DND-41 (cell line): ENCODE data around the gene LSMEM2.

Source experiments
- ATAC-seq: fragments of 200-7000 bp; cut with Tn5 transposase; 3 replicates; pipeline ENCODE4 v1.9.1; 2021; ENCODE audit warnings: low read depth; ENCODE audit not compliant: insufficient read depth
- DNase-seq: peaks from one replicate; pipeline ENCODE4 v3.0.0-alpha.2; 2020
- H2AFZ ChIP-seq: 2 replicates; pipeline ENCODE4 v1.6.0; 2012; ENCODE audit warnings: low read depth, low read length
- H3K27ac ChIP-seq: 2 replicates; pipeline ENCODE4 v1.5.1; 2012; ENCODE audit warnings: low read length, inconsistent platforms
- H3K27me3 ChIP-seq: fragments of 200-600 bp; sonication (generic); 2 replicates; pipeline ENCODE4 v1.6.0; 2012; ENCODE audit warnings: low read length, mild to moderate bottlenecking, inconsistent platforms; ENCODE audit not compliant: insufficient read depth, poor library complexity
- H3K36me3 ChIP-seq: 2 replicates; pipeline ENCODE4 v1.5.1; 2012; ENCODE audit warnings: low read length, inconsistent platforms; ENCODE audit not compliant: insufficient read depth
- H3K4me1 ChIP-seq: 2 replicates; pipeline ENCODE4 v1.5.1; 2012; ENCODE audit warnings: mild to moderate bottlenecking, low read length; ENCODE audit not compliant: insufficient read depth
- H3K4me2 ChIP-seq: 2 replicates; pipeline ENCODE4 v1.6.0; 2012; ENCODE audit warnings: mild to moderate bottlenecking, moderate library complexity, low read length, inconsistent platforms; ENCODE audit not compliant: insufficient read depth
- H3K4me3 ChIP-seq, 2 experiments: fragments of 200-600 bp in 1 of 2; shearing (Covaris generic) in 1 of 2; 2 replicates each; pipeline ENCODE4 v1.5.1; 2012 to 2016; ENCODE audit warnings: inconsistent platforms in 2 of 2, low read length in 2 of 2, mild to moderate bottlenecking in 2 of 2, low read depth in 1 of 2, moderate library complexity in 1 of 2
- H3K79me2 ChIP-seq: 2 replicates; pipeline ENCODE4 v1.6.0; 2012; ENCODE audit warnings: low read length, inconsistent platforms; ENCODE audit not compliant: insufficient read depth
- H3K9ac ChIP-seq: 2 replicates; pipeline ENCODE4 v1.6.0; 2012; ENCODE audit warnings: low read depth, mild to moderate bottlenecking, inconsistent platforms, low read length, moderate library complexity
- H3K9me3 ChIP-seq: 2 replicates; pipeline ENCODE4 v1.5.1; 2012; ENCODE audit warnings: low read length, moderate library complexity, mild to moderate bottlenecking, inconsistent platforms; ENCODE audit not compliant: insufficient read depth, severe bottlenecking
- H4K20me1 ChIP-seq: 2 replicates; pipeline ENCODE4 v1.6.0; 2012; ENCODE audit warnings: low read length; ENCODE audit not compliant: insufficient read depth
- CTCF ChIP-seq: IDR thresholded peaks from 2 replicates; pipeline ENCODE4 v1.5.1; 2012; ENCODE audit warnings: borderline replicate concordance, low read length, moderate library complexity, mild to moderate bottlenecking; ENCODE audit not compliant: poor library complexity, severe bottlenecking; ENCODE audit errors: extremely low read depth
- EZH2 ChIP-seq: IDR thresholded peaks from 3 replicates; pipeline ENCODE4 v1.6.1; 2012; ENCODE audit warnings: borderline replicate concordance, low read depth, mild to moderate bottlenecking, moderate library complexity, low read length, inconsistent platforms; ENCODE audit not compliant: severe bottlenecking

LSMEM2 gene

GRCh38 chr3:50274371-50275104 is 4.3 kb upstream of the LSMEM2 start:
- Histone ChIP-seq H4K20me1 (no peaks in the 10 kb centered on the region), H2AFZ (no peak overlapping the region), H3K4me1 (peaks cover 8% of the 10 kb centered on the region), H3K4me2 (no peak overlapping the region), H3K79me2 (no peaks in the 10 kb centered on the region), H3K4me3 (no peak overlapping the region), H3K36me3 (no peaks in the 10 kb centered on the region), H3K9ac (no peak overlapping the region), H3K27ac (no peak overlapping the region), H3K27me3 (peaks cover 24% of the 10 kb centered on the region), H3K9me3 (no peaks in the 10 kb centered on the region)
- TF ChIP-seq CTCF (peak; percentile 76), EZH2 (no peak)
- ATAC-seq (peak; percentile 59), DNase-seq (peak; percentile 62)

GRCh38 chr3:50275141-50275995 is 3.5 kb upstream of the LSMEM2 start:
- peaks cover 24% of the 10 kb centered on the region for H3K27me3 ChIP-seq
- no peaks in the 10 kb centered on the region for H3K36me3 ChIP-seq
- no peak for TF ChIP-seq CTCF
- no peak for TF ChIP-seq EZH2
- no peak overlapping the region for H3K27ac ChIP-seq
- ATAC-seq, result no peak
- no peaks in the 10 kb centered on the region for H3K9me3 ChIP-seq
- no peak overlapping the region for H3K4me3 ChIP-seq
- no peak overlapping the region for H3K4me2 ChIP-seq
- H4K20me1 ChIP-seq, result no peaks in the 10 kb centered on the region
- no peak for DNase-seq
- H3K9ac ChIP-seq, result no peak overlapping the region
- no peaks in the 10 kb centered on the region for H3K79me2 ChIP-seq
- peaks cover 8% of the 10 kb centered on the region for H3K4me1 ChIP-seq
- H2AFZ ChIP-seq, result no peak overlapping the region

GRCh38 chr3:50275996-50276761 is 2.7 kb upstream of the LSMEM2 start:
- Histone ChIP-seq H3K36me3 (no peaks in the 10 kb centered on the region), H4K20me1 (no peaks in the 10 kb centered on the region), H3K4me2 (no peak overlapping the region), H3K79me2 (no peaks in the 10 kb centered on the region), H3K4me1 (peaks cover 8% of the 10 kb centered on the region), H3K9me3 (no peaks in the 10 kb centered on the region), H3K4me3 (no peak overlapping the region), H2AFZ (no peak overlapping the region), H3K9ac (no peak overlapping the region), H3K27me3 (peaks cover 24% of the 10 kb centered on the region), H3K27ac (no peak overlapping the region)
- DNase-seq (no peak), ATAC-seq (no peak)
- TF ChIP-seq CTCF (no peak), EZH2 (no peak)
